ENCODE data around the gene ICAM4. TPM values are rescaled to one million over a fixed set of nuclear protein-coding genes. Genes with fewer than 3 reads are reported as not detected.
A peak's percentile ranks its signal among the peaks of the same experiment; 100 is the strongest.

The ICAM4 gene
- total and polyA plus RNA-seq, 9 of the 15 experiments (the other 6 are each of a cell fraction or from before 2014, with no cell fraction given) = 14.1 to 86.1 (median 29.6) TPM

DNA sequence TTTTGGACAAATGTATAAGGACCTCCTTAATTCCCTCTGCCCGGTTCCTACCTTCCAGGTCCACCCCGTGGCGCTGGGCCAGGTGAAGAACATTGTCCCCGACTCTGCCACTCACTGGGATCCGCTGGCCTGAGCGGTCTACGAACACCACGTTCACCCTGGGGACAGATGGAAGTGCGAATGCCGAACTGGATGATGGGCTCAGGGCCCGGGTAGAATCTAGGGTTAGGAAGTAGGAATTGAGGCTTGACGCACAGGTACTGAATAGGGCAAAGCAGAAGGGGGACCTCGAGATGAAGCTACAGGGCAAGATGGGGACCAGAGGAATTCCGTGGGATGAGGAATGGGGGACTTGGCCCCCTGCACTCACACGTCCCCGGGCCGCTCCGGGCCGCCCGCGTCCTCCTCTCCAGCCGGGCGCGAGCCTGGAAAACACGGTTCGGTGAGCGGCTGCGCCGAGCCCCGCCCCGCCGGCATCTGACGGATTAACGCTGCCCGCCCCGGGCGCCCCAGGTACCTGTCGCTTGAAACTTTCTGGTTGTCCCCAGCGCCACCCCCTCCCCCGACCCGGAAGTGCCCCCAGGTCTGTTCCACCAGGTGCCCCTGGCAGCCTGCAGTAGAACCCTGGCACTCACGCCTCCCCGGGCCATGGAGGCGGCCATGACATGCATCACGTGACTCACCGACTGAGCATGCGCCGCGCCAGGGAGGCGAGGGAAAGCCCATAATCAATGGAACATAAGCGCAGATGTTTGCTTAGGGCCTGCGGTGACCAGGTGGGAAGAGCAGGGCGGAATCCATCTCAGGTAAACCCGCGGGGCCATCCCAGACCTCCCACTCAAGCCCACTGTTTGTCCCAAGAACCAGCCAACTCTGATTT lies 28.8 kb downstream of the ICAM4 start, which contains the start of gene FDX2 (continued):
- no peak for TF ChIP-seq ETV6 (IDR thresholded peaks at IDR 0.05; ENCODE audit: borderline replicate concordance in 1 of 2, low read depth in 2 of 2, low read length in 1 of 2)
- no peak for TF ChIP-seq ETV6 (CRISPR knock-in tag; IDR thresholded peaks at IDR 0.05; ENCODE audit: borderline replicate concordance)
- no peak for TF ChIP-seq ZNF121 (CRISPR knock-in tag; conservative IDR thresholded peaks at IDR 0.05)
- TF ChIP-seq BRD9 (IDR thresholded peaks at IDR 0.05; ENCODE audit: low read depth, partially characterized antibody) = no peak
- TF ChIP-seq, protein P1, sequence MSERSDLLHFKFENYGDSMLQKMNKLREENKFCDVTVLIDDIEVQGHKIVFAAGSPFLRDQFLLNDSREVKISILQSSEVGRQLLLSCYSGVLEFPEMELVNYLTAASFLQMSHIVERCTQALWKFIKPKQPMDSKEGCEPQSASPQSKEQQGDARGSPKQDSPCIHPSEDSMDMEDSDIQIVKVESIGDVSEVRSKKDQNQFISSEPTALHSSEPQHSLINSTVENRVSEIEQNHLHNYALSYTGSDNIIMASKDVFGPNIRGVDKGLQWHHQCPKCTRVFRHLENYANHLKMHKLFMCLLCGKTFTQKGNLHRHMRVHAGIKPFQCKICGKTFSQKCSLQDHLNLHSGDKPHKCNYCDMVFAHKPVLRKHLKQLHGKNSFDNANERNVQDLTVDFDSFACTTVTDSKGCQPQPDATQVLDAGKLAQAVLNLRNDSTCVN (CRISPR knock-in tag; IDR thresholded peaks at IDR 0.05) = no peak
- no peak for TF ChIP-seq ZNF212 (CRISPR knock-in tag; IDR thresholded peaks at IDR 0.05)
- no peak for TF ChIP-seq CBX2 (IDR thresholded peaks at IDR 0.05; ENCODE audit: insufficient read depth, low read length, poor library complexity, severe bottlenecking)
- TF ChIP-seq, protein P2, sequence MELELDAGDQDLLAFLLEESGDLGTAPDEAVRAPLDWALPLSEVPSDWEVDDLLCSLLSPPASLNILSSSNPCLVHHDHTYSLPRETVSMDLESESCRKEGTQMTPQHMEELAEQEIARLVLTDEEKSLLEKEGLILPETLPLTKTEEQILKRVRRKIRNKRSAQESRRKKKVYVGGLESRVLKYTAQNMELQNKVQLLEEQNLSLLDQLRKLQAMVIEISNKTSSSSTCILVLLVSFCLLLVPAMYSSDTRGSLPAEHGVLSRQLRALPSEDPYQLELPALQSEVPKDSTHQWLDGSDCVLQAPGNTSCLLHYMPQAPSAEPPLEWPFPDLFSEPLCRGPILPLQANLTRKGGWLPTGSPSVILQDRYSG (tag; conservative IDR thresholded peaks at IDR 0.05; ENCODE audit: low read depth) = no peak
- TF ChIP-seq KDM4B (IDR thresholded peaks at IDR 0.05; ENCODE audit: borderline replicate concordance in 2 of 2, low read depth in 1 of 2) = 0 out of 4 replicates have a peak, but pooled peaks of 1 of the 2 experiments have one; percentile 63
- no peak for TF ChIP-seq ZEB2 (IDR thresholded peaks at IDR 0.05)
- TF ChIP-seq ARID2 (IDR thresholded peaks at IDR 0.05) = no peak
- TF ChIP-seq BDP1 (IDR thresholded peaks at IDR 0.05; ENCODE audit: insufficient read depth, insufficient read length) = no peak
- TF ChIP-seq ZNF668 (CRISPR knock-in tag; IDR thresholded peaks at IDR 0.05) = no peak
- TF ChIP-seq SOX6 (IDR thresholded peaks at IDR 0.05) = no peak
- no peak for TF ChIP-seq MCM2 (IDR thresholded peaks at IDR 0.05; ENCODE audit: low read depth)
- no peak for TF ChIP-seq DDX20 (tag; IDR thresholded peaks at IDR 0.05; ENCODE audit: low read depth)
- TF ChIP-seq SMAD2 (IDR thresholded peaks at IDR 0.05; ENCODE audit: low read depth, low read length) = no peak
- TF ChIP-seq ZNF76 (CRISPR knock-in tag; IDR thresholded peaks at IDR 0.05; ENCODE audit: borderline replicate concordance) = no peak
- TF ChIP-seq CEBPG (CRISPR knock-in tag; IDR thresholded peaks at IDR 0.05) = no peak
- TF ChIP-seq CEBPG (tag; conservative IDR thresholded peaks at IDR 0.05 in 1 of 2, IDR thresholded peaks at IDR 0.05 in 1 of 2) = no peak
- no peak for TF ChIP-seq ZNF133 (CRISPR knock-in tag; IDR thresholded peaks at IDR 0.05)
- no peak for TF ChIP-seq NFRKB (IDR thresholded peaks at IDR 0.05; ENCODE audit: low read depth)
- no peak for TF ChIP-seq LCOR (CRISPR knock-in tag; IDR thresholded peaks at IDR 0.05)
- no peak for TF ChIP-seq CREBBP (IDR thresholded peaks at IDR 0.05; ENCODE audit: low read depth, low read length)
- TF ChIP-seq, protein P3, sequence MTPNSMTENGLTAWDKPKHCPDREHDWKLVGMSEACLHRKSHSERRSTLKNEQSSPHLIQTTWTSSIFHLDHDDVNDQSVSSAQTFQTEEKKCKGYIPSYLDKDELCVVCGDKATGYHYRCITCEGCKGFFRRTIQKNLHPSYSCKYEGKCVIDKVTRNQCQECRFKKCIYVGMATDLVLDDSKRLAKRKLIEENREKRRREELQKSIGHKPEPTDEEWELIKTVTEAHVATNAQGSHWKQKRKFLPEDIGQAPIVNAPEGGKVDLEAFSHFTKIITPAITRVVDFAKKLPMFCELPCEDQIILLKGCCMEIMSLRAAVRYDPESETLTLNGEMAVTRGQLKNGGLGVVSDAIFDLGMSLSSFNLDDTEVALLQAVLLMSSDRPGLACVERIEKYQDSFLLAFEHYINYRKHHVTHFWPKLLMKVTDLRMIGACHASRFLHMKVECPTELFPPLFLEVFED (CRISPR knock-in tag; conservative IDR thresholded peaks at IDR 0.05) = peak; percentile 34; the same call in 1 of the 2 replicates
- TF ChIP-seq POLR3G (IDR thresholded peaks at IDR 0.05; ENCODE audit: extremely low read depth, insufficient read length, insufficient replicate concordance) = no peak
- no peak for TF ChIP-seq HEY1 (CRISPR knock-in tag; IDR thresholded peaks at IDR 0.05; ENCODE audit: borderline replicate concordance)
